ENCODE results near the gene SEMA3F.

SEMA3F gene

GRCh38 chr3:50221411-50222168 lies 66.5 kb downstream of the SEMA3F start:
- TF ChIP-seq CTCF (IDR thresholded peaks at IDR 0.05; ENCODE audit: insufficient read depth, low read length, poor library complexity, severe bottlenecking): no peak
- TF ChIP-seq EZH2phosphoT487 (conservative IDR thresholded peaks at IDR 0.05; ENCODE audit: low read length): no peak
- Histone ChIP-seq H3F3A (ENCODE audit: insufficient read depth) (no peaks in the 10 kb centered on the region), H3K36me3 (ENCODE audit: low read length) (no peaks in the 10 kb centered on the region), H3K9me2 (replicated peaks; ENCODE audit: insufficient read depth, low read length) (no peaks in the 10 kb centered on the region), H2AFZ (ENCODE audit: low read depth, low read length, severe bottlenecking) (no peak overlapping the region), H3K79me2 (ENCODE audit: insufficient read depth, low read length) (no peaks in the 10 kb centered on the region), H3K4me3 (ENCODE audit: insufficient read depth, low read length, poor library complexity, severe bottlenecking) (no peak overlapping the region), H3K9ac (ENCODE audit: low read length) (no peak overlapping the region), H3K4me2 (ENCODE audit: low read depth, low read length, poor library complexity, severe bottlenecking) (no peak overlapping the region), H3K27ac (ENCODE audit: low read depth, low read length) (no peak overlapping the region), H3K27me3 (ENCODE audit: low read length) (no peaks in the 10 kb centered on the region), H3K9me3 (ENCODE audit: insufficient read depth, low read length) (no peaks in the 10 kb centered on the region), H4K20me1 (ENCODE audit: low read depth, low read length) (no peaks in the 10 kb centered on the region)

GRCh38 chr3:50222169-50222528 lies 67.0 kb downstream of the SEMA3F start:
- no peak overlapping the region for H3K27ac ChIP-seq (ENCODE audit: low read depth, low read length)
- H3K9ac ChIP-seq (ENCODE audit: low read length): no peak overlapping the region
- no peak for TF ChIP-seq EZH2phosphoT487 (conservative IDR thresholded peaks at IDR 0.05; ENCODE audit: low read length)

GRCh38 chr3:50224639-50225038 lies 69.5 kb downstream of the SEMA3F start:
- no peaks in the 10 kb centered on the region for H3K9me2 ChIP-seq (replicated peaks; ENCODE audit: insufficient read depth, low read length)
- no peak overlapping the region for H3K4me2 ChIP-seq (ENCODE audit: low read depth, low read length, poor library complexity, severe bottlenecking)

More at GRCh38 chr3:50222169-50222528, 67.0 kb downstream of the SEMA3F start:
- no peaks in the 10 kb centered on the region for H3K9me2 ChIP-seq (replicated peaks; ENCODE audit: insufficient read depth, low read length)
- H3K36me3 ChIP-seq (ENCODE audit: low read length): no peaks in the 10 kb centered on the region
- no peaks in the 10 kb centered on the region for H3K79me2 ChIP-seq (ENCODE audit: insufficient read depth, low read length)
- H3K27me3 ChIP-seq (ENCODE audit: low read length): no peaks in the 10 kb centered on the region
- H3F3A ChIP-seq (ENCODE audit: insufficient read depth): no peaks in the 10 kb centered on the region
- no peaks in the 10 kb centered on the region for H4K20me1 ChIP-seq (ENCODE audit: low read depth, low read length)
- H3K4me3 ChIP-seq (ENCODE audit: insufficient read depth, low read length, poor library complexity, severe bottlenecking): no peak overlapping the region
- no peaks in the 10 kb centered on the region for H3K9me3 ChIP-seq (ENCODE audit: insufficient read depth, low read length)
- no peak overlapping the region for H3K4me2 ChIP-seq (ENCODE audit: low read depth, low read length, poor library complexity, severe bottlenecking)
- no peak overlapping the region for H2AFZ ChIP-seq (ENCODE audit: low read depth, low read length, severe bottlenecking)

More at GRCh38 chr3:50224639-50225038, 69.5 kb downstream of the SEMA3F start:
- H3F3A ChIP-seq (ENCODE audit: insufficient read depth): no peaks in the 10 kb centered on the region
- H3K9me3 ChIP-seq (ENCODE audit: insufficient read depth, low read length): no peaks in the 10 kb centered on the region
- H3K79me2 ChIP-seq (ENCODE audit: insufficient read depth, low read length): no peaks in the 10 kb centered on the region
- TF ChIP-seq CTCF (IDR thresholded peaks at IDR 0.05; ENCODE audit: insufficient read depth, low read length, poor library complexity, severe bottlenecking): no peak
- TF ChIP-seq EZH2phosphoT487 (conservative IDR thresholded peaks at IDR 0.05; ENCODE audit: low read length): no peak
- no peaks in the 10 kb centered on the region for H4K20me1 ChIP-seq (ENCODE audit: low read depth, low read length)
- H3K27ac ChIP-seq (ENCODE audit: low read depth, low read length): no peak overlapping the region
- H3K9ac ChIP-seq (ENCODE audit: low read length): no peak overlapping the region
- H2AFZ ChIP-seq (ENCODE audit: low read depth, low read length, severe bottlenecking): no peak overlapping the region
- H3K4me3 ChIP-seq (ENCODE audit: insufficient read depth, low read length, poor library complexity, severe bottlenecking): no peak overlapping the region
- H3K27me3 ChIP-seq (ENCODE audit: low read length): no peaks in the 10 kb centered on the region
- H3K36me3 ChIP-seq (ENCODE audit: low read length): no peaks in the 10 kb centered on the region

All from SU-DHL-6 (cell line).